HS-27A (cell line): ENCODE data around the gene NCEH1.
"Not testable (repeated sequence)": the region's sequence is repeated elsewhere in the genome, so short reads cannot be mapped to it uniquely, and the experiment has no call there.

Experiments
- DNase-seq: peaks from one replicate; pipeline ENCODE4 v3.0.0-alpha.2; 2012; ENCODE audit warnings: low read depth, missing footprints

NCEH1 gene

DNA sequence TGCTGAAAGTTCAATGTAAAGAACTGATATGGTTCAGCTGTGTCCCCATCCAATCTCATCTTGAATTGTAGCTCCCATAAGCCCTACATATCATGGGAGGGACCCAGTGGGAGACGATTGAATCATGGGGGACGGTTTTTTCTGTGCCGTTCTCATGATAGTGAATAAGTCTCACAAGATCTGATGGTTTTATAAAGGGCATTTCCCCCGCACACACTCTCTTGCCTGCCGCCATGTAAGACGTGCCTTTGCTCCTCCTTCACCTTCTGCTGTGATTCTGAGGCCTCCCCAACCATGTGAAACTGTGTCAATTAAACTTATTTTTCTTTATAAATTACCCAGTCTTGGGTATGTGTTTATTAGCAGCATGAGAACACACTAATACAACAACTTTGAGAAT is 101.1 kb downstream of the NCEH1 start:
- no peak for DNase-seq

DNA sequence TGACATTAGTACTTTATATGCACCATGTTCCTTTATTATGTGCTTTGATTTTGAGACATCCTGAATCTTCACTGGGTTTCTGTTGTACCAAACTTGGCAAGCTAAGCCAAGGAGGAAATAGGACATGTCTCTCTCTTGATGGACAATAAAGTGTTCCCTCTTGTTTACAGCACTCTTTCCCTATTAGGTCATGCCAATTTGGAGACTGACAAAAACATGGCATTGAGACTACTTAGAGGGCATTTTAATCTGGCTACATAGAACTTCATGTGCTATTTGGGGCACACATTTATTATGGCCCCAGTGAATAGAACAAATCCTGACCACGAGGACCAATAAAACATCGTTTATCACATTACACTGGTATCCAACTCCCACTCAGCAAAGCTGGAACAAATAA is 102.3 kb downstream of the NCEH1 start:
- no peak for DNase-seq

- no peak for DNase-seq
These were observed 103.4 kb downstream of the NCEH1 start for GRCh38 chr3:172607305-172608121.

- no peak for DNase-seq
These were observed 104.8 kb downstream of the NCEH1 start for GRCh38 chr3:172606021-172606420.

DNA sequence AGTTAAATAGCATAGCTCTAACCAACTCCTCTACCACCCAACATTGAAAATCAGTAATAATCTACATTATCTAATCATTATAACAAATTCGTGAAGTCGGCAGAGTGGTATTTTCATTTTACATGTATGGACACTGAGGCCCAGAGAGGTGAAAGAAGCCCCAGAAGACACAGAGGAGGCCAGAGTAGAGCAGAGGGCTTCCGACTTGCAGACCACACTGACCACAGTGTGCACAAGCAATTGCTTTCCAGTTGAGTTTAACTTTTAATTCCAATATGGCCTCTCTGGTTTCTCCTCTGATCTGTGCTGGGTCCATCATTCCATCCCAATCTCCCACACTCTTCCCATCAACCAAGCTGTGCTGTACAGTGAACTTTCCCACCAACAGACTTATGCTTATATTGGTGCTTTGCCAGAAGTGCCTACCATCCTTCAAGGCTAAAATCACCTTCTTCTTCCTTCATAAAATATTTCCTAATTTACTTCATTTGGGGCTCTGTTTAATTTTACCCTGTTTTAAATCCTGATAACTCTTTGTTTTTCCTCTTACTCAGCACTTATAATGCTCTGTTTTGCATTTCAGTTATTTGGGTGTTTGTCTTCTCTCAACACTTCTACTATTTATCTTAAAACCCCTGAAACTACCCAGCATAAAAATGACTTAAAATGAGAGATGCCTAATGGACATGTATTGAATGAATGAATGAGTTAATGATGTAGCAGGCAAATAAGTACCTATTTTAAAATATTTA is 105.8 kb downstream of the NCEH1 start:
- no peak for DNase-seq

DNA sequence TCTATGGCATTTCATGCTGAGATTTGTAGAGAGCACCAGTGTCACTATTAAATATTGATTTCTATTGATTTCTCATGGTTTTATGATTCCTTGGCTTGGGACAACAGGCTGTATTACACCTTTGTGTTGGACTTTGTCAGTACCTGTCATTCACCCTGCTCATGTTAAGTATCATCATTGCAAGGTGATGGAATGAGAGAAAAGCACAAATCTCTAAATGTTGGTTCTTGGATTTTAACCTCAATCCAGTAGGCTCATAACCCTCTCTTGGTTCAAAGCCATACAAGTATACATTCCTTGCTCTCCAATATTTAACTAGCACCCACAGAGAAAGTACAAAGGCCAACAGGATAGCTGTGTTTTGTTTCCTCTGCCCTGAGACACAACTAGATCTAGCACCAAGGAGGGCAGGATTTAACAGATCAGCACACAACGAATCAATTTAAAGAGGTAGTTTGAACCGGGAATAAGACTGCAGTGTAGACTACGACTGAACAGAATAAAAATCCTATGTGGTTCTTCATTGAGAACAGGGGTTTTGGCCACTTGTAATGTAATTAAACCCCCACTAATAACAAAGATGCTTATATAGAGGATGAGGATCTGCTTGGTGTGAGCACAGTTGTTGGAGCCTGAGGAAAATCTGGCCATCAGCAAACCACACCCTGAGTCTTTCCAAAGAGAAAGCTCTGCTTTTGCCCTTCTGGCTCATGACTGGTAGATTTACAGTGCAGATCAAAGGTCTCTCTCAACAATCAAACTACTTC is 109.6 kb downstream of the NCEH1 start:
- no peak for DNase-seq

DNA sequence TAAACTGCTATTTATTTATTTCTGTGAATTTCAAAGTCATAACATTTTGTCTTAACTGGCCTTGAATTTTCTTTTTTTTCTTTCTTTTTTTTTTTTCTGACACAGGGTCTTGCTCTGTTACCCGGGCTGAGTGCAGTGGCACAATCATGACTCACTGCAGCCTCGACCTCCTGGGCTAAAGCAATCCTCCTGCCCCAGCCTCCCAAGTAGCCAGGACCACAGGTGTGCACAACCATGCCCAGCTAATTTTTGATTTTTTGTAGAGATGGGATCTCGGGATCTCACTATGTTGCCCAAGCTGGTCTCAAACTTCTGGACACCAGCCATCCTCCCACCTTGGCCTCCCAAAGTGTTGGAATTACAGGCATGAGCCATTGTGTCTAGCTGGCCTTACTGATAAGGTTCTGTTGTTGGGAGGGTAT is 110.2 kb downstream of the NCEH1 start:
- DNase-seq = no peak

DNA sequence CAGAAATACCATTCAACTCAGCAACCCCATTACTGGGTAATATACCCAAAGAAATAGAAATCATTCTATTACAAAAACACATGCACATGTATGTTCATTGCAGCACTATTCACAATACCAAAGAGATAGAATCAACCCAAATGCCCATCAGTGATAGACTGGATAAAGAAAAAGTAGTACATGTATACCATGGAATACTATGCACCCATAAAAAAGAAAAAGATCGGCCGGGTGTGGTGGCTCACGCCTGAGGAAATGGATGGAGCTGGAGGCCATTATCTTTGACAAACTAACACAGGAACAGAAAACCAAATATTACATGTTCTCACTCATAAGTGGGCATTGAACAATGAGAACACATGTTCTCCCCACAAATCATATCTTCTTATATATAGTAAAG is 112.0 kb downstream of the NCEH1 start:
- DNase-seq = no peak

DNA sequence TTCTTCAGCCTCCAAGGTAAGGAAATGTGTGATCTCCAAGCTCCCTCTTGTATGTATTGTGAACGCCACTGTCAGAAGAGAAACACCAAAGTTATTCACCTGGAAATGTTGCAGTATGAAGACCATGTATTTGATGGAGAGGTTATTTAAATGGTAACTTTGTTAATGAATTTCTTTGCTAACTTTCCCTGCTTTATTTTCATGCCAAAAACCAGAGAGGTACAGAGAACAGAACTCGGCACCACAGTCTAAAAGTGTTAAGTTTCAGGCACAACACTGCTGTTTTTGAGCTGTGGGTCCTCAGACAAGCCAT is 114.5 kb downstream of the NCEH1 start:
- no peak for DNase-seq

- DNase-seq = no peak
These were observed 115.0 kb downstream of the NCEH1 start for GRCh38 chr3:172595664-172596393.

DNA sequence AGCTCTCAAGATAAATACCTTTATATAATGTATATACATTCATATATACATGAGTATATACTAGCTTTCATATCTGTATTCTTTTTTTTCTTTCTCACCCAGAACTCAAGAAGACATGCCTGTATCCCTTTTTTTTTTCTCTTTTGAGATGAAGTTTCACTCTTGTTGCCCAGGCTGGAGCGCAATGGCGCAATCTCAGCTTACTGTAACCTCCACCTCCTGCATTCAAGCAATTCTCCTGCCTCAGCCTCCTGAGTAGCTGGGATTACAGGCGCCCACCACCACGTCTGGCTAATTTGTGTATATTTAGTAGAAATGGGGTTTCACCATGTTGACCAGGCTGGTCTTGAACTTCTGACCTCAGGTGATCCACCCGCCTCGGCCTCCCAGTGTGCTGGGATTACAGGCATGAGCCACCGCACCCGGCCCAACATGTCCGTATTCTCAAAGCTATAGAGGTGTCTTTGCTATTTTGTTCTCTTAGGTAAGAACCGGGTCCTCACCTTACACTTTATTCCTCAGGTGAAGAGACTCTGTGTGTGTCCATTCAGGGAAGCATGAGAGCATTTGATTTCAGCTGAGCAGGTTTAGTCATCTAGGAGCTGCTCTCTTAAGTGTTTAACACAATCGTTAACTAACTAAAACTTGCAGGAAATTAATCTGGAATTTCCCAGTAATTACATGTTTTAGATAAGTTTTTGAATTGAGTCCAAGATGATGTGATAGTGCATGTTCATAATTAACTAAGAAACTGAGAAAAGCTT is 115.8 kb downstream of the NCEH1 start:
- DNase-seq = not testable (repeated sequence)

DNA sequence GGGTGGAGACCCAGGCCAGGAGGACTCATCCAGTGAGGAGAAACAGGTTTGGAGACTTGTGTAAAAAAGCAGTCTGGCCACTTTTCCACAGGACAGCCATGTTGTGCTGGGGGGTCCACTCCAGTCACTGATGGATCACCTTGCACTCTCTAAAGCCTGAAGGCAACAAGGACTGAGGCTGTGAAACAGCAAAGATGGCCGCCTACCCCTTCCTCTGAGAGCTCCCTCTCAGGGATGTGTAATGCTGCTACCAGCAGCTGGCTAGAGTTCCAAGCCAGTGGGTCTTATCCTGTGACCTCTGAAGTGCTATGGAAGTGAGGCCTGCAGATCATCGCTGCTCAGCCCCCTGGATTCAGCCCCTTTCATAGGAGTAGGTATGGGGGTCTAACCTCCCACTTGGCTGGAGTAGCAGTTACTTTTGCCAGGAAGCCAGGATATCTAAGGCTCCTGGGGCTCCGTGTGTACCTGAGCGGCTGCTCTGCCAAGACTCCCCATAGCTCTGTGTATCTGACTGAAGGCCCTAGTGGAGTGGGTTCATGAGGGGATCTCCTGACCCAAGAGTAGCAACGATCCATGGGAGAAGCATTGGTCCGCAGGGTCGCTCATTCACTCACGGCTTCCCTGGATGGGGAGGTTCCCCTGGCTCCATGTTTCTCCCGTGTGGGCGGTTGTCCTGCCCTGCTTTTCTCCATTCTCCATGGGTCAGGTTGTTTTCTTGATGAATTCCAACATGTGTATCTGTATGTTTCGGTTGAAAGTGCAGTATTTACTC is 117.8 kb downstream of the NCEH1 start:
- no peak for DNase-seq

- DNase-seq = no peak
These were observed 118.7 kb downstream of the NCEH1 start for GRCh38 chr3:172591876-172592771.

- no peak for DNase-seq
These were observed 119.7 kb downstream of the NCEH1 start for GRCh38 chr3:172591125-172591605.

- no peak for DNase-seq
These were observed 124.4 kb downstream of the NCEH1 start for GRCh38 chr3:172586436-172586835.

DNA sequence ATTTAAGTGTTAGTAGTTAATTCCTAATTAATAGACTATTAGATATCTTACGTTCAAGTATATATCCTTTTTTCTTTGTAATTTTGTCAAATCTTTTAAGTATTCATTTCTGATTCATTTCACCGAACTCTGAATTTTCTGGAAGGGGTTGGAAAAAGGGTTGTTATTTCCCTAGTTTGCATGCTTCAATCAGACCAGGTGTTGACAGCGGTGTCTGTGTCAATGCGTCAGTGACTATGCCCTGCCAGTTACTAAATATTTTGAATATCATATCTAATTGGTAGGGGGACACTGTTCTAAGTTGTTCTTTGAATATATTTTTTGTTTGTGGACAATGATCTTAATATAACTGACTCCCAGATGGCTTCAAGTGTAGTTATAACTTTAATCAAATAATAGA is 124.9 kb downstream of the NCEH1 start:
- no peak for DNase-seq

DNA sequence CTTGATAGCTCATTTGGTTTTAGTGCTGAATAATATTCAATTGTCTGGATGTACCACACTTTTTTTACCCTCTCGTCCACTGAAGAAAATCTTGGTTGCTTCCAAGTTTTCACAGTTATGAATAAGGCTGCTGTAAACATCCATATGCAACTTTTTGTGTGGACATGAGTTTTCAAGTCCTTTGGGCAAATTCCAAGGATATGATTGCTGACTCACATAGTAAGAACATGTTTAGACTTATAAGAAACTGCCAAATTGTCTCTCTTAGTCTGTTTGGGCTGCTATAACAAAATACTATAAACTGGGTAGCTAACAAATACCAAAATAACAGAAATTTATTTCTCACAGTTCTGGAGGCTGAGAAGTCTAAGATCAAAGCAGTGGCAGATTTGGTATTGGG is 128.2 kb downstream of the NCEH1 start:
- DNase-seq = no peak

GRCh38 chr3:172581757-172582166 is 129.1 kb downstream of the NCEH1 start:
- no peak for DNase-seq

DNA sequence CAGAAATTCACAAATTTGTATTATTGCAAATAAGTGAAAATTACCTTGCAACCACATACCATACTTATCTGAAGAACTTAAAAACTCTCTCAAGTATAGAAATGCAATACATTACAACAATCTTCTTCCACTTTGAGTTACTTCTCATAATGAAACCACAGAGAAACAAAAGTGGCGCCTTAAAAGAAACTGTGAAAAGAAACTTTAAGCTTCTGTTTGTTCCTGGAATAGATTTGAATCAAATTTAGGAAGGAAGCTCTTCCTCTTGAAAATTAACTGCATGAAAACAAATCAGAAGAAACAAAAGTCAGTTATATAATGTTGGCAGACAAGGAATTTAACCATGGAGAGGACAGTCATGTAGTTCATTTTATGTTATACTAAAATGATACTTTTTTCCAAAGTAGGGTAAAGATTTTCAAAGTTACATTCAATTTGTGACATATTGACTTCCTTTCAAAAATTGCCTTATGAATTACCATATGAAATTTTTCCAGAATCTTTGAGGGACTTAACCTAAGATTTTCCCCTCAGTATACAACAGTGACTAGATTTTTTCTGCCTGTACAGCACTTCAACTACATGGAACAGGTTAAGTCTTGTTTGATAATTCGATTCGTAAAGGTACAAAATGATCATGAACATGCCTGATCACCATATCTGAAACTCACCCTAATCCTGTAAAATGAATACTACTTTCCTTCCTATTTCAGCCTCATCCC is 130.0 kb downstream of the NCEH1 start:
- no peak for DNase-seq
